ENCODE results near the gene DIAPH2.

Gene DIAPH2

GRCh38 chrX:97309487-97310116, 625.0 kb downstream of the DIAPH2 start:
- no peak for ATAC-seq
- TF ChIP-seq POU6F1 (CRISPR knock-in tag; IDR thresholded peaks at IDR 0.05; ENCODE audit: borderline replicate concordance, low read depth) = no peak
- TF ChIP-seq PPARA (CRISPR knock-in tag; IDR thresholded peaks at IDR 0.05; ENCODE audit: borderline replicate concordance) = no peak
- no peak for TF ChIP-seq ZNF565 (CRISPR knock-in tag; conservative IDR thresholded peaks at IDR 0.05; ENCODE audit: low read depth)
- no peak for TF ChIP-seq GLIS3 (CRISPR knock-in tag; IDR thresholded peaks at IDR 0.05)
- TF ChIP-seq ISL1 (CRISPR knock-in tag; IDR thresholded peaks at IDR 0.05) = no peak
- TF ChIP-seq TOX (CRISPR knock-in tag; IDR thresholded peaks at IDR 0.05; ENCODE audit: borderline replicate concordance) = no peak
- TF ChIP-seq SNAI2 (CRISPR knock-in tag; IDR thresholded peaks at IDR 0.05) = no peak
- TF ChIP-seq ZC3H10 (CRISPR knock-in tag; IDR thresholded peaks at IDR 0.05) = no peak
- no peak for TF ChIP-seq ESRRG (CRISPR knock-in tag; IDR thresholded peaks at IDR 0.05)
- no peak for TF ChIP-seq ZNF8 (CRISPR knock-in tag; IDR thresholded peaks at IDR 0.05)
- no peak for TF ChIP-seq BACH2 (CRISPR knock-in tag; IDR thresholded peaks at IDR 0.05; ENCODE audit: borderline replicate concordance)
- no peak for TF ChIP-seq CSDC2 (CRISPR knock-in tag; IDR thresholded peaks at IDR 0.05)
- no peak for TF ChIP-seq TSHZ2 (CRISPR knock-in tag; IDR thresholded peaks at IDR 0.05)
- no peak for TF ChIP-seq OSR1 (CRISPR knock-in tag; IDR thresholded peaks at IDR 0.05)
- TF ChIP-seq ZFP30 (CRISPR knock-in tag; IDR thresholded peaks at IDR 0.05) = no peak
- TF ChIP-seq ZNF70 (CRISPR knock-in tag; IDR thresholded peaks at IDR 0.05) = no peak
- TF ChIP-seq TCF4 (CRISPR knock-in tag; IDR thresholded peaks at IDR 0.05; ENCODE audit: borderline replicate concordance) = no peak

GRCh38 chrX:97310373-97310772, 625.7 kb downstream of the DIAPH2 start:
- no peak for ATAC-seq
- TF ChIP-seq ZC3H10 (CRISPR knock-in tag; IDR thresholded peaks at IDR 0.05) = no peak
- no peak for TF ChIP-seq CSDC2 (CRISPR knock-in tag; IDR thresholded peaks at IDR 0.05)
- TF ChIP-seq CREB5 (CRISPR knock-in tag; IDR thresholded peaks at IDR 0.05; ENCODE audit: low read depth) = no peak
- no peak for TF ChIP-seq POU6F1 (CRISPR knock-in tag; IDR thresholded peaks at IDR 0.05; ENCODE audit: borderline replicate concordance, low read depth)
- no peak for TF ChIP-seq ZFP30 (CRISPR knock-in tag; IDR thresholded peaks at IDR 0.05)
- TF ChIP-seq OSR1 (CRISPR knock-in tag; IDR thresholded peaks at IDR 0.05) = no peak
- TF ChIP-seq TSHZ2 (CRISPR knock-in tag; IDR thresholded peaks at IDR 0.05) = no peak
- no peak for TF ChIP-seq ESRRG (CRISPR knock-in tag; IDR thresholded peaks at IDR 0.05)
- no peak for TF ChIP-seq TCF4 (CRISPR knock-in tag; IDR thresholded peaks at IDR 0.05; ENCODE audit: borderline replicate concordance)
- TF ChIP-seq ISL1 (CRISPR knock-in tag; IDR thresholded peaks at IDR 0.05) = no peak
- TF ChIP-seq PPARA (CRISPR knock-in tag; IDR thresholded peaks at IDR 0.05; ENCODE audit: borderline replicate concordance) = no peak
- no peak for TF ChIP-seq ARNTL (CRISPR knock-in tag; IDR thresholded peaks at IDR 0.05; ENCODE audit: borderline replicate concordance, low read depth)
- no peak for TF ChIP-seq ZNF70 (CRISPR knock-in tag; IDR thresholded peaks at IDR 0.05)
